ENCODE data around the gene TNS4. TPM values are rescaled to one million over a fixed set of nuclear protein-coding genes. Genes with fewer than 3 reads are reported as not detected.

The TNS4 gene
- total and polyA plus RNA-seq, 9 of the 15 experiments (the other 6 are each of a cell fraction or from before 2014, with no cell fraction given) = 0.04 to 0.73 (median 0.24) TPM; not detected in 1

GRCh38 chr17:40433551-40434415, 67.6 kb downstream of the TNS4 start:
- Histone ChIP-seq H3K79me2 (ENCODE audit: control insufficient read depth, insufficient read depth, low read length) (no peaks in the 10 kb centered on the region), H3K4me1 (replicated peaks in 1 of 2; ENCODE audit: control insufficient read depth in 2 of 2, insufficient read depth in 2 of 2, low read length in 2 of 2) (peaks cover 21 to 24% of the 10 kb centered on the region in 2 experiments; a peak in 4 of 5 replicates), H4K20me1 (replicated peaks; ENCODE audit: control insufficient read depth, insufficient read depth, low read length) (no peaks in the 10 kb centered on the region), H3K9me1 (ENCODE audit: control insufficient read depth, insufficient read depth, low read length) (no peaks in the 10 kb centered on the region), H3K27ac (ENCODE audit: extremely low read depth, low read depth, low read length) (no peak overlapping the region), H3K4me2 (ENCODE audit: insufficient read depth, low read length) (no peak overlapping the region), H3K9ac (ENCODE audit: insufficient read depth in 1 of 2, low read depth in 2 of 2, low read length in 2 of 2) (peak overlapping the region; percentile 4 to 72; a peak in 2 of 4 replicates), H3K9me3 (replicated peaks; ENCODE audit: control insufficient read depth, insufficient read depth, low read depth, low read length) (no peaks in the 10 kb centered on the region), H3K27me3 (ENCODE audit: control insufficient read depth in 2 of 2, insufficient read depth in 2 of 2, low read length in 2 of 2) (no peaks in the 10 kb centered on the region), H2AFZ (ENCODE audit: low read depth, low read length) (peak overlapping the region; percentile 70), H3K36me3 (ENCODE audit: control insufficient read depth, insufficient read depth, low read length) (no peaks in the 10 kb centered on the region), H3K4me3 (no peak overlapping the region)
- WGBS (ENCODE audit: insufficient coverage, low coverage, missing lambda C conversion rate) = 65% methylated on average over 6 of the region's 6 CpGs
- POLR2A ChIA-PET = no interaction called here
- intact Hi-C loops (cut with micrococcal nuclease) = no loop called here
- BruUV-seq (replicated peaks) = no TSS peak
- FAIRE-seq = peak; percentile 91
- DNase-seq (ENCODE audit: extremely low read depth in 1 of 4, low spot score in 3 of 4) = peak; percentile 59 to 71 (median 63)
- in situ Hi-C loops (cut with MboI) = no loop called here
- ATAC-seq = peak; percentile 90
- CTCF ChIA-PET (ENCODE audit: low intra/inter-chr PET ratio) = interaction anchor here (0.7 to 1.6 kb wide), 3 partner anchors 16 to 100 kb away, joined by 3 read pairs; partner anchors contain the start of gene TOP2A
- no peak for TF ChIP-seq TFAM (CRISPR knock-in tag; conservative IDR thresholded peaks at IDR 0.05)
- TF ChIP-seq ZNF354B (CRISPR knock-in tag; IDR thresholded peaks at IDR 0.05) = no peak
- no peak for TF ChIP-seq ZNF778 (CRISPR knock-in tag; IDR thresholded peaks at IDR 0.05)
- peak; percentile 11; the same call in 1 of the 2 replicates for TF ChIP-seq MAFK (IDR thresholded peaks at IDR 0.05; ENCODE audit: low read length)
- no peak for TF ChIP-seq PTBP1 (IDR thresholded peaks at IDR 0.05; ENCODE audit: low read depth, low read length)
- no peak for TF ChIP-seq TEAD1 (CRISPR knock-in tag; IDR thresholded peaks at IDR 0.05)
- no peak for TF ChIP-seq CHAMP1 (IDR thresholded peaks at IDR 0.05)
- no peak for TF ChIP-seq POLR3G (IDR thresholded peaks at IDR 0.05; ENCODE audit: extremely low read depth, insufficient read length, insufficient replicate concordance)
- TF ChIP-seq POLR2B (IDR thresholded peaks at IDR 0.05; ENCODE audit: low read depth, partially characterized antibody) = no peak
- no peak; the same call in 1 of the 2 replicates for TF ChIP-seq XRCC5 (IDR thresholded peaks at IDR 0.05; ENCODE audit: low read depth, low read length)
- TF ChIP-seq REST (IDR thresholded peaks at IDR 0.05; ENCODE audit: borderline replicate concordance) = 0 out of 2 replicates have a peak, but pooled peaks have one; percentile 6
- no peak for TF ChIP-seq REST (CRISPR knock-in tag; IDR thresholded peaks at IDR 0.05; ENCODE audit: low read depth)

Data from K562 (cell line).